ENCODE results near the gene CREB5.

CREB5 gene

GRCh38 chr7:28724563-28724962 is 312.2 kb downstream of the CREB5 start:
- DNase-seq, result no peak

GRCh38 chr7:28725045-28725642 is 312.8 kb downstream of the CREB5 start:
- no peak for DNase-seq

GRCh38 chr7:28725911-28726310 is 313.6 kb downstream of the CREB5 start:
- DNase-seq, result no peak

DNA sequence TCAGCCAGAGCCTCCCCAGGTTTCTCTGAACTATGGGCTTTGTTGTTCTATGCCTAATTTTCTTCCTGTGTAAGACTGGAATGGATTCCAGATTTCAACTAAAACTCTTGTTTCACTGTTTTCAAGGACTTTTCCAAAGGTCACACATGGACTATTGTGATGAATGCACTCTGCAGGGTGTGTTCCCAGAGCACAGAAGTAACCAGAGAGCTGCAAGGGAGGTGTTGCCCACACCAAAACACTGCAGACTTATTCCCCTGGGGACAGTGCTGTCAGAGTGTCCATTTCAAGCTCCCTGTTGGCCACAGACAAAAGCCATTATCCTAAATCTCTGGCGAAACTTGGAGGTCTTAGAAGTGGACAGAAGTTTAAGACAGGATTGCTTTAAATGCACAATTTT is 314.2 kb downstream of the CREB5 start:
- no peak for DNase-seq

DNA sequence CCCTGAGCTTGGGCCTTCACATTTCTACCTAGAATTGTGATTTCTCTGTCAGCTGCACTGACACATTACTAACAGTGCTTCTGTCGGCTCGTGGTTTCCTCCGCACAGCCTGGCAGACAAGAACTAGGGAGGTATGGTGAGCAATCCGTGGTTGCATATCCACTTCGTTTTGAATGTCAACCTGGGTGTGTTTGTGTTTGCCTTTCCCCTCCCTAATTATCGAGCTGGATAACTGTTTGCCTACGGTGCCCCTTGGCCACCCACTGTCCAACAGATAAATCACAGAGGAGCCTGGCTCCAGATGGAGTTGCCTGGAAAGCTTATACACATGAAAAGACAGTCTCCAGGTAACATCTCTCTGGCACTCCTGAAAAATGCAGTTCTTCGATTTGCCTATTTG is 317.0 kb downstream of the CREB5 start:
- DNase-seq, result no peak

GRCh38 chr7:28729727-28730126 is 317.4 kb downstream of the CREB5 start:
- no peak for DNase-seq

GRCh38 chr7:28731092-28731658 is 318.9 kb downstream of the CREB5 start:
- DNase-seq, result no peak

DNA sequence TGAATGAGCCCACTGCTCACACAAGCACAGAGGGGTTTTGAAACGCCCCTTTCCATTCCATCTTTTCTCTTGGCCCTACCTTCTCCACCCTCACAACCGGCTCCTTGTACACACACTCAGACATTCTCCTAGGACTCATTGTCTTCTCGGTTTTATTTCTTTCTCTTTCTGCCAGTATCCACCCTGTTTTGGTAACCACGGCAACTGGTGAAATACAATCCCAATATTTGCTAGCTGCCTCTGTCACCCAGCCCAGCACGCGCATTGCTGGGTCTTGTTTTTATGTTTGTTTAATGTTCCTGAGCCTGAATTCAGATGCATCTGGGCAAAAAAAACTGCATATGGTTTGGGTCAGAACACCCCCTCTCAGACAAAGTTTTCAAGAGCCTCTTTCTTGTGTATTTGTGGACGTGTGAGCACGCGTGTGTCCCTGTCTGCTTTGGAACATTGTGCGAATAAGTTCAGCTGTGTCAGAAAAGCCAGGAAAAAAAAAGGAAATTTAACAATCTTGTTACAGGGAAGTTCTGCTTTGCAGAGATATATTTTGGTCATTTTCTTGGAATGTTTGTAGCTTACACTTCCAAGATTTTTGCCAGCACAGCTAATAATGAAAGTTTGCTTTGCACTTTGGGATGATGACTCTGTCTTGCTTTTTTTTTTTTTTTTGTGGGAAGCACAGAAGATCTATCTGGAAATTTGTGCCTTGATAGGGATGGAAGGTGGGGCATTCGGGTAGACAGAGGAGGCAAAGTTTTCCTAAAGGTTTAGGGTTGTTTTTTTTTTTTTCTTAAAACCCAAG is 320.0 kb downstream of the CREB5 start:
- no peak for DNase-seq

DNA sequence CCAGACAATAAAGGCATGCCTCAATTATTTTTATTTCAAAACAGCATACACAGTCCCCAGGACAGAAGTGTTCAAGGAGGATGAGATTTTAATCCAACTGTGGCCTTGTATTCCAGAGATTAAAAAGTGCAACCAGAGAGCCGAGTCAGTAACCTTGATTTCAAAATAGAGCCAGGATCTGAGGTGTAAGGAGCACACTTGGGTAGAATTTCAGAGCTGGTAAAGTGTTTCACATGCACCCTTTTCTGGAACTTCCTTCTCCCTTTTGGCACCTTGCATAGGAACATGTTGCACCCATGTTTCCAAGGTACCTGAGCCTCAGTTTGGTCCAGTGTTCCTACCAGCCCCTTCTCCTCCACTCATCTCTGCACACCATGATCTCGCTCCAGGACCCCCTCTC is 320.7 kb downstream of the CREB5 start:
- DNase-seq, result no peak

- DNase-seq, result no peak
These were observed 326.1 kb downstream of the CREB5 start for GRCh38 chr7:28738412-28738811.

DNA sequence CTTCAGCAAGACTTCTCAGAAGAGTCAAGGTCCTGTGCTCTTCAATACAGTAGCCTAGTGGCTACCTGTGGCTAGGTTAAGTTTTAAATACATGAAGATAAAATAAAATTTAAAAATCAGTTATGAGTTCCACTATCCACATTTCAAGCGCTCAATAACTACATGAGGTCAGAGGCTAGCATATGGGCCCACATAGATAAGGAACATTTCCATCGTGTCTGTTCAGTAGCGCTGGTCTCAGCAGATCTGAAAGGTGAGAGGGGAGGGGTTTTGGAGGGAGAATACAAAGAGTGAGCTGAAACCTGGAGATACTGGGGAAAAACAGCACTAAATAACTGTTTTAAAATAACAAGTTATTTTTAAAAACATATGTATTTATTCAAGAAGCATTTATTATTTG is 326.8 kb downstream of the CREB5 start:
- DNase-seq, result no peak

- DNase-seq, result no peak
These were observed 327.5 kb downstream of the CREB5 start for GRCh38 chr7:28739826-28740225.

GRCh38 chr7:28744951-28745350 is 332.6 kb downstream of the CREB5 start:
- no peak for DNase-seq

- DNase-seq, result no peak
These were observed 333.0 kb downstream of the CREB5 start for GRCh38 chr7:28745351-28745750.

DNA sequence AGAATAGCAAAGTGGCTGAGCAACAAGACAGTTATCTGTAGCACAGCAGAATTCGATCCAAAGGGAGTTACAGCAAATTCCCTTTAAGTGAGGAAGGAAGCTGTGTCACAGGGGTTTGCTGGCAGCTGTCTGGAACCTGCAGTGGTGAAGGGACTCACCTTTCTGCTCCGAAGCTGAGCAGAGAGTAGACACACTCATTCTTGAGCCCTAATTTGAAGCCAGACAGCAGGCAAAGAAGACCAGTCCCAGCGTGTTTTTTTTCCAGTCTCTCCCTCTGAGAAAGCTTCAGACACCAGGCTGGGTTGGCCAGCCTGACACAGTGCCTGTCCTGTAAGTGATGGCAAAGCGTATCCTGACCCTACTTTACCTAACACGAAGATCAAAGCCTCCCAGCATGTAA is 335.1 kb downstream of the CREB5 start:
- no peak for DNase-seq

DNA sequence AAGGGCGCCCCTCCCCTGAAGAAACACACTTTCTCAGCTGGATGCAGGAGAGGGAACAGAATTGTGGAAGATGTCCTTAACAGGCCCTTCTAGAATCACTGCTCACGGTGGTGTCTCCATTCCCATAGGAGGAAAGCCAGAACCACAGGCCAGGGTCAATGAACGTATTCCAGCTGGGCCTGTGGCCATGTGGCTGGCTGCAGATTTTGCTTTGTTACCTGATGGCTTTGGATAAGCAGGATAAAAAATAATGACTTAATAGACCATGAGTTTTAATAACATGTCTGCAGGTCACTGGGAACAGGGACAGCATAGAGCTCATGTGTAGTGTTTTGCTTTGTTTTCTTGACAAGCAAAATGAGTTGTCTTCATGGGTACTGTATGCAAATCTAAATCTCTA is 335.5 kb downstream of the CREB5 start:
- DNase-seq, result no peak

DNA sequence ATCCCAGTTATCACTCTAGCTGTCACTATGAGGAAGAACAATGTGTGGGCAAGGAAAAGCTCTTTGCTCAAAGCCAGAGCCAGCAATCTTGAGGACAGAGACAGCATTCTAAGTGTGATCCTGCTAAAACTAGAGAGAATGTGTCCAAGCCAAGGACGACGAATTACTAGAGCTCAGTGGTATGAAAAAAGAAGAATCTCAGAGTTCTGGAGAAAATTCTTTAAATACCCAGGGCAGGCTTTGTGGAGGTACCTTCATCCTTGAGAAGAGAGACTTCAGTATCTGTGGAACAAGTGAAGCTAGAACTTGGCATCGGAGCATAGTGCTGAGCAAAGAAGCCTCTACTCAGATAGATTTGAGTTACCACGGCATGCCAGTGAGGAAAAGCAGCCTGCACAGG is 336.0 kb downstream of the CREB5 start:
- no peak for DNase-seq

GRCh38 chr7:28748933-28749584 is 336.7 kb downstream of the CREB5 start:
- peak; percentile 6 for DNase-seq

DNA sequence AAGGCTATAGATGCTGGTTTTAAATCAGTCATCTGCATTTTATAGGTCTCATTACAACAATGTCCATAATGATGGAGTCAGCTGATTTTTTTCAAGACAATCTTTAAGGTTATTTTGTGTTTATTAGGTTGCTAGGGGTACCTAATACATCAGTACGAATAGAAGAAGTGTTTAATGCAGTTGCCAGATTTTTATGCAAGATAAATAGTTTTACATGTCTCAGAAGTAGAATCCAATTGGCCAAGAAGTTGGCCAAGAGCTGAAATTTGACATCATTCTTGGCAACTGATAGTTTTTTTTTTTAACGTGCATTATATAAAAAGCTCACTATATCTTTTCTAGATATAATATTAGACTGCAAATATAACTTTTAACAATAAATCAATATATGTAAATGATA is 337.3 kb downstream of the CREB5 start:
- DNase-seq, result no peak

GRCh38 chr7:28750981-28751380 is 338.7 kb downstream of the CREB5 start:
- DNase-seq, result no peak

- DNase-seq, result no peak
These were observed 341.3 kb downstream of the CREB5 start for GRCh38 chr7:28753613-28754012.

DNA sequence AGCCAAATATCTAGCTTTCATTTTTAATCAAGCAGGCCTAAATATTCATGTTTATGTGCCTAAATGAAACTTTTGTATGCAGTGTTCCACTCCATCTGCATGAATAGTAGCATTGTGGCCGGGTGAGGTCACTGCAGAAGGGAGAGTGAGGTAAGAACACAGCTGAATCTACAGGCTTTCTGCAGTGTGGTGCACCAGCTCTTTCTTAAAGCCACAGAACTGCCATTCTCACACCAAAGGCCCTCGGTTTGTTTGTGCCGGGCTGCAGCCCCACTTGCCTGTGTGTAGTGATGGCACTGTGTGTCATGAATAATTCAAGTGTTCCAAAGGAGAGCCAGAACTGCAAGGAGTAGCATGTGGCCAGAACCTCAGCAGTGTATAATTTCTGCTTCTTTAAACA is 341.7 kb downstream of the CREB5 start:
- no peak for DNase-seq

DNA sequence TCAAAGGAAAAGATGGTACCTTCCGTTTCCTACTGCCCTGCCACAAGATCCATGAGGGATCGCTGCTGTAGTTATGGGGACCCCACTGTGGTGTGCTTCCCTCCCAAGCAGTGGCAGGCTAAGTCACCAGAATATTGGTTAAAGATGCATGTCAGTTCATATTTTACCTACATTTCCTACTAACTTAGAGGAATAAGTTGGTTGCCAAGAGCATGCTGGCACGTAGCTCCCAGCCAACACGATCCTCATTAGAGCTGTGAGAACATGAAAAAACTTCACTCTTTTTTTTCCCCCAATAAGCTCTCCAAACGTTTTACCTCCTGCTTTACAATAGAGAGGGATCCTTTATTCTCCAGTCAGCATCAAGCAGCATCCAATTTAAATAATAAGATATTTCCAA is 342.1 kb downstream of the CREB5 start:
- no peak for DNase-seq

- no peak for DNase-seq
These were observed 342.9 kb downstream of the CREB5 start for GRCh38 chr7:28755255-28755654.

Measured in activated gamma-delta T cell treated with Interleukin-2 at 50 U/mL for 16 hours (primary cell).